ENCODE results near the gene KRTAP4-4.
"Not testable (repeated sequence)": the region's sequence is repeated elsewhere in the genome, so short reads cannot be mapped to it uniquely, and the experiment has no call there.

The KRTAP4-4 gene

DNA sequence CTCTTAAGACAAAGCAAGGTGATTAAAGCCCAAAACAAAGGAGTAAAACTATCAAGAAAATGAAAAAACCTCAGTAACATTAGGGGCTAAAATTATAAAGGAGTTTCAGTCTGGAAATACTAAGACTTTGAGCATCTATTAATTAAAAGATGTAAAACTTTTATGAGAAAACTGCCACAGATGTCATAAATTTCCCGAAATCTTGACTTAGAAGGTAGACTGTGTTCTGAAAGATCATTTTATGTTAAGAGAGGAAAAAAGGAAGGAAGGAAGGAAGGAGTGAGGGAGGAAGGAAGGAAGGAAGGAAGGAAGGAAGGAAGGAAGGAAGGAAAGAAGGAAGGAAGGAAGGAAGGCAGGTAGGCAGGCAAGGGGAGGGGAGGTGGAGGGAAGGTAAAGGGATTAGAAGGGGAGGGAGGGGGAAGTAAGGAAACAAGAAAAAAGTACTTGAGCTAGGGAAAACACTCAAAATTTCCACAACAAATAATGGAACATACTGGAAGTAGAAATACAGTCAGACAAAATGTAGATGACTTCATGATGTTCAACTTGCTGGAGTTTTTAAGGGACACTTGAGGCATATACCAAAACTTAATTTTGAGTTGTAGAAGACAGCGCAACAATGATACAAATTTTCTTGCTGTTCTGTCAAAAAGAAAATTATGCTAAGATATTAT lies 12.9 kb downstream of the KRTAP4-4 start:
- no peak for DNase-seq

- no peak for DNase-seq
These were observed 15.3 kb downstream of the KRTAP4-4 start for GRCh38 chr17:41145261-41145660.

DNA sequence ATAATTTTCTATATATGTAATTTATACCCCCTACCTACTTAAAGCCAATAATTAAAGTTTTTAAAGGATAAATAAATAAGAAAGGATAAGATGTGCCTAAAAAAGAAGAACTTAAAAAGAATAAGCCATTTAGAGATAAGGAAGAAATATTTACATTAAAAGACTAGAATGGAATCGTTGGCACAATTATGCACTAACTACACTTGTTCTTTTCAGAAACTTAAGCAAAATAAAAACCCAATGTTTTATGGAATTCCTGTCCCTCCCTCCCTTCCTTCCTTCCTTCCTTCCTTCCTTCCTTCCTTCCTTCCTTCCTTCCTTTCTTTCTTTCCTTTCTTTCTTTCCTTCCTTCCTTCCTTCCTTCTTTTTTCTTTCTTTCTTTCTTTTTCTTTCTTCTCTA lies 15.7 kb downstream of the KRTAP4-4 start:
- no peak for DNase-seq

GRCh38 chr17:41141361-41141760 lies 19.2 kb downstream of the KRTAP4-4 start:
- DNase-seq = no peak

DNA sequence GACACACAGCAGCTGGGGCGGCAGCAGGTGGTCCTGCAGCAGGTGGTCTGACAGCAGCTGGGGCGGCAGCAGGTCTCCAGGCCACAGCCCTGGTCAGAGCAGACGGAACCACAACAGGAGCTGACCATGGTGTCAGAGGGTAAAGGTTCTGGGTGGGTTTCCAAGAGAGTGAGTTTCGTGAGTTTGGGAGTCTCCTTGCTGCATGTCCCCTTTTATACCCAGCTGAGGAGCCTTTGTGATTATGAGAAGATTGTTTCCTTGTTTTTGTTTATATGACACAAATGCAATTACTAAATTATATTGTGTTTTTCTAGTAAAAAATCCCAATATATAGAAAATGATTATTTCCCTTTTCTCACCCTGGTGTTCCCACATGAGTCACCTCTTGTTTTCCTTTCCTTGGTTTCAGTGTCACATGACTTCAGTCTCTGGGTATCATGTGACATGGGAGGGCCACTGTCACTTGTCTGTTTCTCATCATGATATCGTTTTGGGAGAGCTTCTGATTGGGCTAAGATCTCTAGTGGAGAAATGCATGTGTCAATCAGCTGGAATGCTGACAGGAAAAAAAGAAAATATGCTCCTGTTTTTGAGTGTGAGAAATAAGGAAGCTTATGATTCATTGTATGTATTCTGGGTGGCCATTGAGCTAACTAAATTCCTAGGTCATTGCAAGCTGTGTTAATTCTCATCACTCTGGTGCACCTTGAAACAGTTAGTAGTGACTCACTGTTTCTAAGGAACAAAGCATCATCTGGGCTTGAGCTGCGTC lies 20.0 kb downstream of the KRTAP4-4 start, which contains the start of gene KRTAP4-6:
TSS of gene KRTAP4-6 (minus strand) at position 185 of the 772 bp plus-strand sequence. CDS start at position 128, 57 bp downstream.
- DNase-seq = no peak

DNA sequence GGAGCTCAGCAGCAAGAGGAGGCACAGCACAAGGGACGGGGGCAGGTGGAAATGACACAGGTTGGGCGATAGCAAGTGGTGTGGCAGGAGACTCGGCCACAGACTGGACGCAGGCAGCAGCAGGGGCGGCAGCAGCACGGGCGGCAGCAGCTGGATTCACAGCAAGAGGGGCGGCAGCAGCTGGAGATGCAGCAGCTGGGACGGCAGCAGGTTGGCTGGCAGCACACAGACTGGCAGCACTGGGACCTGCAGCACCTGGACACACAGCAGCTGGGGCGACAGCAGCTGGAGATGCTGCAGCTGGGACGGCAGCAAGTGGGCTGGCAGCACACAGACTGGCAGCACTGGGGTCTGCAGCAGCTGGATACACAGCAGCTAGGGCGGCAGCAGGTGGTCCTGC lies 20.7 kb downstream of the KRTAP4-4 start:
- not testable (repeated sequence) for DNase-seq

DNA sequence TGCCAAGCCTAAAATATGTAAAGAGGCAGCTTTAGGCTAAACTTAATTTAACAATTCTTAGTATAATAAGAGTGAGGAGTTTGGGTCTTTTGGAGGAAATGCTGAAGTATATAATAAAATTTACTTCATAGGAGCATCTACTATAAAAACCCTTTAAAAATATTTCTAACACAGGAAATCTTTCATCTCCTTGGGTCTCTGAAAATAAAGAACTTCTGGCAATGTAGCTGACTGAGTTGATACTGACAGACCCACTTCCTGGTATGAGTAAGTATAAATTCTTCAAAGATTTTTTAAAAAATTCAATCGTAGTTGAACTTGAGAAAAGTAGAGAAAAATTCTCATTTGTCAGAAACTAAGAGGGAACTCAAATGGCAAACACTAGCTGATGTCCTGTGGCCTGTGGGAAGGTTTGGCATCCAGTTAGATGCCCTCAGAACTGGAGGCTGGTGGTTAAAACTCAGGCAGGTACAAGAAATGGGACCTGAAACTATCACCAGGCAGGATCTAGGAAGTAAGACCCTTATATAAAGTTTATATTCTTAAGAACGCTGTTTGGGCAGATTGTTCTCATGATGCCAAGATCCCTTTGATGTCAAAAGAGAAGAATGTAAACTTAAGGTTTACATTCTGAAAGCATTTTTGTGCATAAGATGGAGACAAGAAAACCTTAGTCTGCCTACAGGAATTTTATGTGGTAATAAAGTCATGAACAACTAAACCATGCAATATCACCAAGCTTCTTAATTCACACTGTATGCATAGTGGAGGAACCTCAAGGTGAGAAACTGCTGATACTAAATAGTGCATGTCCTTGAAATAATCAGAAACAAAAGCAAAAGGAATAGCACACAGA lies 26.4 kb downstream of the KRTAP4-4 start:
- no peak for DNase-seq

GRCh38 chr17:41131979-41132378 lies 28.6 kb downstream of the KRTAP4-4 start:
- no peak for DNase-seq

GRCh38 chr17:41127371-41127770 lies 33.2 kb downstream of the KRTAP4-4 start:
- no peak for DNase-seq

DNA sequence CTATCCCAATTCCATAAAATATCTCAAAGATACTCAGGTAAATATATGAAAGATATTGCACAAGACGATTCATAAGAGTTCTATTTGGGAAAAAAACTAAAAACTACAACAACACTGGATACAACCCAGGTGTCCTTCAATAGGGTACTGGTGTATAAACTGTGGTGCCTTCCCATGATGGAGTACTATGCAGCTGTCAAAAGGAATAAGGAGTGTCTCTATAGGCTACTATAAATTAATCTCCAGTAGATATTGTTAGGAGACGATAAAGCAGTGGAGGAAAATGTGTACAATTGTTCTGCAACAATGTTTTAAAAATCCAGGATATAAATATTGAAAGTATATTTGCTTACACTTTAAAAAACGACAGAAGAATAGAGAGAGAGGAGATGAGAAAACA lies 34.1 kb downstream of the KRTAP4-4 start:
- DNase-seq = no peak

DNA sequence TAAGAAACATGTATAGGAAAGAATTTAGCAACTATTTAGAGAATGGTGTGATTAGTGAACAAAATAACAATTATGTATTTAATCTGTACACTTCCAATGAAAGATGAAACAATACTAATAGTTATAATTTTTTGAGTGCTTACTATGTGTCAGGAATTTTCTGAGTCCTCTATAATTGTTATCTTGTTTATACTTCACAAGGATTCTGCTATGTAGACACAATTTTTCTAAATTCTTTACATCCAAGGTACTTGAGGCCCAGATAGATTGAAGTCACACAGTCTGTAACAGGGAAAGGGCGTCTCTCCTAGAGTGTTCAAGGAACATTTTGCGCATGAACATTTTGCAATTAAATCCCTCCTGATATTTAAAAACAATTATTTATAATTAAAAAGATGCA lies 35.5 kb downstream of the KRTAP4-4 start:
- DNase-seq = no peak

GRCh38 chr17:41123991-41124371 lies 36.6 kb downstream of the KRTAP4-4 start, which contains the start of gene KRTAP4-12:
Gene KRTAP4-12 (minus strand): TSS chr17:41124182. CDS start chr17:41124122, 60 bp downstream.
- not testable (repeated sequence) for DNase-seq

DNA sequence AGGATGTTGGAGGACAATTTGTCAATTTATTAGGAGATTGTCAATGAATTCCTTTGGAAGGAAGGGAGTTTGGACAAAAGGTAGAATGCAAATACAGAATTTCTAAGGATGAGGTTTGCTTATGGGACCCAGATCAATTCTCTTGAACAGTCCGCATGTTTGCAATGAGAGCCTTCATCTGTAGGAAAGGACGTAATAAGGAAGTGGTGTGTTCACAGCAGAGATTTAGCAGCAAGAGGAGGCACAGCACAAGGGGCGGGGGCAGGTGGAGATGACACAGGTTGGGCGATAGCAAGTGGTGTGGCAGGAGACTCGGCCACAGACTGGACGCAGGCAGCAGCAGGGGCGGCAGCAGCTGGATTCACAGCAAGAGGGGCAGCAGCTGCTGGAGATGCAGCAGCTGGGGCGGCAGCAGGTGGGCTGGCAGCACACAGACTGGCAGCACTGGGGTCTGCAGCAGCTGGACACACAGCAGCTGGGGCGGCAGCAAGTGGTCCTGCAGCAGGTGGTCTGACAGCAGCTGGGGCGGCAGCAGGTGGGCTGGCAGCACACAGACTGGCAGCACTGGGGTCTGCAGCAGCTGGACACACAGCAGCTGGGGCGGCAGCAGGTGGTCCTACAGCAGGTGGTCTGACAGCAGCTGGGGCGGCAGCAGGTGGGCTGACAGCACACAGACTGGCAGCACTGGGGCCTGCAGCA lies 37.1 kb downstream of the KRTAP4-4 start:
- DNase-seq = not testable (repeated sequence)

- DNase-seq = no peak
These were observed 38.8 kb downstream of the KRTAP4-4 start for GRCh38 chr17:41121742-41122141.

DNA sequence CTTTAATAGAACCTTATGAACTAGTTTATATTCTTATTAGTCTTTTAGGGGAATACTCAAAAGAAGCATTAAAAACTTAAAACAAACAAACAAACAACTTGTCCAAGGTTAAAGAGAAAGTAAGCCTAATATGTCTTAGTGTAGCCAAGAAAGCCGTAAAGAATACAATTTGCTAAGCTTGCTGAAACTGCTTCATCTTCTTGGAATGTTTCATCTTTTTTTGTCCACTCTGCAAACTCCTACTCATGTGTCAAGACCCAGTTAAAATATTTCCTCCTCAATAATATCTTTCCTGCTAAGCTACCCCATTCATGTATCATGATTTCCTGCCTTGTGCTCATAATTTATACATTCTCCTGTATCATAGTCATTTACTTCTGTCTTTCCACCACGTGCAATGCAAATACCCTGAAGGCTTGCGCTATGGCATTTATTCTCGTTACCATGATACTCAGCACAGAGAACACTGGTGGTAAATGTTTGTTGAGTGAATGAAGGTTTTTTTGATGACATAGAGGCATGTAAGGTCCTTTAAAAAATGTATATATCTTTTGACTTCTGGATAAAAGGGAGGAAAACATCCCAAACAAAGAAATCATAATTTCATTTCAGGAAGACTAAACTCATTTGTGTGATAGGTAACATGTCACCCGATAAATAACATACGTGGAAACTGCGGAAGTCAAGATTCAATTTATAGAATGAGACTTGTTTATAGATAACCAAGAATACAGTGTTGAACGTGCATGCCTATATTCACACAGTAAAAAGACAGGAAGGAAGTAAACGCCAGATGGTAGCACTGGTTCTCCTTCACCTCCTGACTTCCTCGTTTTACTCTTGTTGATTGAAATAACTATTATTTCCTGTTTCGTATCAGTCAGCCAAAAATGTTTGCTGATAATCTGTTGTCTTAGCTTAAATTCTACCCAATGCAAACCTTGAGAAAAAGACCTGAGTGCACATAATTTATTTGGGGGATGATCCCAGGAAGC lies 40.6 kb downstream of the KRTAP4-4 start:
- DNase-seq = not testable (repeated sequence)

DNA sequence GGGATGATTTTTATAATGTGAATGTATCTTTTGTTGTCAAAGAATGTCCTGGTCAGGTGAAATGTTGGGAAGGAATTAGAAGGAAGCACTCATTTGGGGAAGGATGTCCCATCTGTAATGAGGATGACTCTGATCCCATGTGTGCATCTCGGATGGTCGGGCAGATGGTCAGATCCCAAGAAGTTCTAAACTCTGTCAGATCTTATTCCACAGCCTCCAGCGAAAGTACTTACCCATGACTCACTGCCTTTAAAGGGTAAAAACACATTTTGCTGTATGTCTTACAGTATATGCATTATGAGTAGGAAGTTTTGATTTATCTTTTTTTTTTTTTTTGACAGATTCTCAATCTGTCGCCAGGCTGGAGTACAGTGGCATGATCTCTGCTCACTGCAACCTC lies 41.8 kb downstream of the KRTAP4-4 start:
- DNase-seq = no peak

- not testable (repeated sequence) for DNase-seq
These were observed 42.6 kb downstream of the KRTAP4-4 start, which contains the start of gene KRTAP4-11 for GRCh38 chr17:41117846-41118386. Gene KRTAP4-11 (minus strand): TSS chr17:41118373. CDS start chr17:41118315, 58 bp downstream.

DNA sequence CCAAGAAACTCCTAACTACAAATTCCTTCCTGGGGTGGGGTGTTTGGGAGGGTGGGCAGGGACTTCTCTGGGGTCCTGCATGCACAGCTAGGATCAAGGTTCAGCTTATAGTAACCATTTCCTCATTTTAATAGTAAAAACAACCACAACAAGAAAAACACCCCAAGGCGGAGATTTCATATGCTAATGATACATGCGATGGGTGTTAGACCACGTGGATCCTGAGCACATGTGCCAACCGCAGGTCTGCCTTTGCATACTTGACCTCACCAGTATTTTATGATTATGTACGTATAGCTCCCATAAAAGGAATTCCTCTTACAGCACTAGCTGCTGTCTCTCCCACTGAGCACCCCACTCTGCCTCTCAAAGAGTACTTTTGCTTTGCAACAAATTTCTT lies 44.3 kb downstream of the KRTAP4-4 start:
- DNase-seq = no peak

DNA sequence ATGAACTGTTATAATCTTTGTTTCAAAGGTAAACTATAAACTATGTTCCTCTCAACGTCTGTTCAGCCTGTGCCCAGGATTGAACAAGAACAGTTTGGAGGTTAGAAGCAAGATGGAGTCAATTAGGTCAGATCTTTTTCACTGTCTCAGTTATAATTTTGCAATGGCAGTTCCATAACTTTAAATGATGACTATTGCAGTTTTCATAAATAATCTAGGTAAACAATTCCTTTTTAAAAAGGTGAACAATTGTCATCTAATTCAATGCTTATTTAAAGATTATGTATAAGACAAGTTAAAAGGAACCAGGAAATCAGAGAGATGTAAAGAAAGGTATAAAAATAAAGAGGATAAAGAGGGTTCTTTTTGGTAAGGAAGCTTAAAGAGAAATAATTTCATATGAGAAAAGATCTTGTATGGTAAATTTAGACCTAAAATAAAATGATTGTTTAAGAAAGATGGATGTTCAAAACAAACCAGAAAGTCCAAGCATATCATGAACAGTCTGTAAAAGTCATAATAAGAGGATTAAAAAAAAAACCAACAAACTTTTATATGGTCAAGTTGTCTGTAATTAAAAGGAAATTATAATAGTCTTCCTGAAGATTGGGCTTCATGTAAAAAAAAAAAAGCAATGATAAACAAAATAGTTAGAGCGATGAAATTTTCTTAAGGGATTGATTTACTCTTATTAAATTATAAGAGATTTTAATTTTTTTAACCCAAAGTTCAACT lies 49.2 kb downstream of the KRTAP4-4 start:
- no peak for DNase-seq

Measured in activated effector memory CD4-positive, alpha-beta T cell treated with anti-CD3 and anti-CD28 coated beads, Interleukin-2, amount 50 U/mL, for 16 hours (primary cell).